Activated effector memory CD4-positive, alpha-beta T cell treated with Interleukin-2 at 50 U/mL for 16 hours (primary cell): ENCODE measurements around the gene FKRP.

Experiments used
- DNase-seq: peaks from one replicate; pipeline ENCODE4 v3.0.0-alpha.2; 2020

The FKRP gene

DNA sequence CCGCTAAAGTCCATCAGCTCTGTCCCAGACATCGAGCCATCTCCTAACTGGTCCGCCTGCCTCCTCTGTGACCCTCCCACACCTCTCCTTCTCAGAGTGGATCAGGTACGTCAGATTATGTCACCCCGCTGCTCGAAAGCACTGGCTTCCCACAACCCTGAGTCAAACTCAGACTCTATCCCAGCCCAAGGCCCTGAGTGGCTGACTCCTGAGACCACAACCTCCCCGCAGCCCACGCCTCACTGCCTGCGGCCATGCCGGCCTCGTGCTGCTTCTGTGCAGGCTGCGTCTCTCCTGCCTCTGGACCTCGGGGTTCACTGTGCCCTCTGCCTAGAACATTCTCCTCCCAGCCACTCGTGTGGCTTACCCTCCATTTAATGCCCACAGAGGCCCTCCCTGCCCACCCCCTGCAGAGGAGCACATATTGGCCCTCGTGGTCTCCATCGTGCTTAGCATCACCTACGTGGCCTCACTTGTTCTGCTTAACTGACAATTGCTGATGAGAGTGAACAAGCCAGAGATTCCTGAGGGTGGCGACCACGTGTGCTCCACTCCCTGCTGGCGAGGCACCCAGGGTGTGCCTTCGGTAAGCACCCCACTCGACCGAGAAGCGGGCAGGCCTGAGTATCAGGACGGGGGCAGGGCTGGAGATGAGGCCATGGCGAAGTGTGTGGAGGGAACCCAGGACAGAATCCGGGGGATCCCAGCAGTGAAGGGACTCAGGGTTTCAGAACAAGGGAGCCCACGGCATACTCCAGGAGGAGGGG is 13.5 kb upstream of the FKRP start:
- DNase-seq = no peak

DNA sequence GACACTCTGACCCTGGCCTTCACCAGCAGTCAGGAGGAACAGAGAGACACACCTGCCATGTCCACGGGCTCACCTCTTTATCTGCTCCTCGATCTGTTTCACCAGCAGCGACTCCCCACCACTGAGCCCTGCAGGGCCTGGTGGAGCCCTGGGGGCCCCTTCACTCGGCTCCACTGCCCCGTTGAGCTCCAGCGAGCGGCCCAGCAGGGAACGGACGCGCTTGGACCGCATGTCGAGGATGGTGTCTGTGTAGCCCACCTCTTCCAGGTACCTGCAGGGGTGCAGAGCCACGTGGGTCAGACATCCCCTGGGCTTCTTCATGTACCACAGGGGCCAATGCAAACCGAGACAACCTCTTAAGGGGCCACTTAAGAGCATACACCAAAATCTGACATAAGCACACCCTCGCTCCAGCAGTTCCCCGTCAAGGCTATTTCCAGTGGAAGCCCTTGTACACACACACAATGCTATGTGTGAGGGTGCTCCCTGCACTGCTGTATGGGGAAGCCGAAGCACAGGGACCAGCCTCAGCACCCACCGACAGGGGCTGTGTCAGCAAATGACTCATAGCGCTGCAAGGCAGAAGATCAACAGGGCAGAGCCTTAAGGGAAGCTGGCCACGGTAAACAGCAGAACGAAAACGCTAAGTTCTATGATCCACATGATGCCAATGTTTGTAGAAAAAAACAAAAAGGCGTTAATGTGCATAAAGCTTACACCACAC is 12.7 kb upstream of the FKRP start:
- no peak for DNase-seq

DNA sequence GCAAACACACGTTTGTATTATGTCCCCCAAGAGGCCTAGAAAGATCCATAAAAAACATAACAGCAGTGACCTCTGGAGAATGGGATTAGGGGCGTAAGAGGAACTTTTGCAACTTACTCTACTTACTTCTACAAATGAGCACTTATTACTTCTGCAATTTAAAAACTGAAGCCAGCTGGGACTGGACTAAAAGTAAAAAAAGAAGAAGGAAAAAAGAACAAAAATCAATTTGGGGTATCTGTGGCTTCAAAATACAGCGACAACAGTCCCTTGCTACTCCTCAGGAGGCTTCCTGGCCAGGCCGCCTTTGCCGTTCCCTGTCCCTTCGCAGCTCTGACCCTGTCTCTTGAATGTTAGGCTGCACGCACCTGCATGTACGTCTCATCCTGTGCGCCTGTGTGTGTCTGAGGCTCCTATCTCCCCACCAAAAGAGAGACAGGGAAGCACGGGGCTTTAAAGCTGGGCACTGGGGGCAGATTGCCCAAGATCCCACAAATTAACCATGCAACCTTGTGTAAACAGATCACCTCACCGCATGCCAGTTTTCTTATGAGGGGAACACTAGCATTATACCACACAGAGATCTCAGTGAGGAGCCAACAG is 12.1 kb upstream of the FKRP start:
- no peak for DNase-seq

DNA sequence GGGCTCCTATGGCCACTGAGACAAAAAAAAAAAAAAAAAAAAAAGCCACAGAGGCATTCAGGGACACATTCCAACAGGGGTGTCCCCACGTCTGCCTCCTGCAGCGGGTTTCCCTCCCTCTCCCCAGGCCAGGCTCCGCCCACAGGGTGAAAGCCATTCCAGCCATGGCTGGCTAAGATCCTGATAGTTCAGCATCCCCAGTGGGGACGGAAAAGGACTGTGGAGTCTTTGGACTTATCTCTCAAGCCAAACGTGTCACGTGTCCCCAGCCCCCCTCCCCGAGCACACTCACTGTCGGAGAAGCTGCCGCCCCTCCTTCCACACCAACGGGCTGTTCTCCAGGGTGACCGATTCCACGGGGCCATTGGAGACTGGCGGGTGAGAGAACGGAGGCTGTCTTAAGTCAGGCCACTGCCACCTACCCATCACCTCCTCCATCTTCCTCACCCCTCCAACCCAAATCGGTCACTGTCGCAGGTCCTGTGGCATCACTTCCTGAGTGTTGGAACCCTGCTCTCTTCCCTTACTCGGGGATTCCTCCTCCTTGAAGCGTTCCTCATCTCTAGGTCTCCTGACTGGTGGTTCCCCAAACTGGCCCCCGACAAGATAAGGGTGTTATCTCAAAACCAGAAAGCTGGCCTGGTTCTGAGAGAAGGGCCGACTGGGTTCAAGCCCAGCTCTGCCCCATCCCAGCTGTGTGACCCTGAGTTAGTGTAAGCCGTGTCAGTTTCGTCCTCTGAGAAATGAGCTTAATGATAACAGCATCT is 9.1 kb upstream of the FKRP start:
- no peak for DNase-seq

DNA sequence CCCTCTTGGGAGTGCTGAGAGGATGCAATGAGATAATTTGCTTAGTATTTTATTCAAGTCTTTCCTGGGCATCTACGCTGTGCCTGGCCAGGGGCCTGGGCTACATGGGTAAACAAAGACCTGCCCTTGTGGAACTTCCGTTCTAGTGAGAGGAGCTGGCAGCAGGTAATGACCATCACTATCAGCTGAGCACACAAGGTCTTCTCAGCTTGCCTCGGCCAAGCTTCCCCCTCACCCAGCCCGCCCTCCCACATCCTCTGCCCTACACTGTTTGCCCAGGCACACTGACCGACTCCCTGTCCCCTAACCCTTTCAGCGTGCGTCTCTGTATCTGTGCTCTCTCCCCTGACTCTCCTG is 8.6 kb upstream of the FKRP start:
- DNase-seq = no peak

DNA sequence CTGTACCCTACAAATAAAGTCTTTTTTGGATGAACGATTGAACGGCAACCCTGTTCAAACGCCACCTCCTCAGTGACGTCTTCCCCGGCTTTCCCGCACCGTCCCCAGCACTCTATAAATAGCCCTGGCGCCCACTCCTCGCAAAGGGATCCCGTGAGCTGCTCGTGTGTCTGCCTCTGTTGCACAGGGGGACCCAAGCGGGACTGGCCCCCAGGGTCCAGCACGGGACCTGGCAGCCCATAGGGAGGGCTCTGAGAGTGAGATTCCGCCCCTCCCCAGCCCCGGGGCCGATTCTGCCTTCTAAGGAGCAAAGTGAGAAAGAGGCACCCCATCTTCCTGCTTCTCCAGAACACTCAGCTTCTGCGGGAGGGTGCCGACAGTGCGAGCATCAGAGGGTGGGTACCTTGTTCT is 8.1 kb upstream of the FKRP start:
- DNase-seq = no peak

DNA sequence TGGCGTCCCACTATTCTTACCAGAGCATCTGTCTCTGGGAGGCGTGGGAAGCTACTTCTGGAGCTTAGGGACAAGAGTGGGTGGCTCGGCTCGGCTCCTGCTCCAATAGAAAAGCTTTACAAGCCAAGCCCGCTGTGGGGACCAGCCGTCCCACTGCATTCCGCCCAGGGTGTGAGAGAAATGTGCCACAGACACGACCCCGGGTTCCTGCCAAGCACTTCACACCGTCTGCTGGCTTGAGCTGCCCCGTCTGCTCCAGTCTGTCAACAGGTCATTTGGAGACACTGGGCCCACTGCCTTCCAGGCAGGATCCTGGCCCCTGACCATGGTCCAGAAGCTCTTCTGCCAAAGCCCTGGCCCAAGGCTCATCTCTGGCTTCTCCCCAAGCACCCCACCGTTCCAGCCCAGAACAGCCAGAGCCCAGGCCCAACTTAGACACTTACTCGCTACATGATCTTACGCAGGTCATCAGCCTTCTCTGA is 6.5 kb upstream of the FKRP start:
- DNase-seq = no peak

DNA sequence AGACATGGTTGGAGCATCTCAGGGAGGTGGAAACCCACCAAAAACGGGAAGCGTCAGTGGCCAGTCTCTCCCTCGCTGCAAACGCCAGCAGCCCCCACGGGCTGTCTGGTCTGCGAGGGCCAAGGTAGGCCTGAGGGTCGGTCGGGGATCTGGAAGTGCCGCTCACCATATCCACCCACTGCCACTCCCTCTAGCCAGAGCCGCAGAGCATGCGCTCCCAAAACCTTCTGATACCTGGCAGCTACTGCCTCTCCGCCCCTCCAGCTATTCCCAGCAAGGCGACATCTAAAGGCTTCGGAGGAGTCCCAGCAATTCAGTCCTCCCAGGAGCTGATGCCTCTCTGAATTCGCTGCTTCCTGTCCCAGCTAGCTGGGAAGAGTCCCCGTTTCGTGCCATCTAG is 4.4 kb upstream of the FKRP start:
- no peak for DNase-seq

DNA sequence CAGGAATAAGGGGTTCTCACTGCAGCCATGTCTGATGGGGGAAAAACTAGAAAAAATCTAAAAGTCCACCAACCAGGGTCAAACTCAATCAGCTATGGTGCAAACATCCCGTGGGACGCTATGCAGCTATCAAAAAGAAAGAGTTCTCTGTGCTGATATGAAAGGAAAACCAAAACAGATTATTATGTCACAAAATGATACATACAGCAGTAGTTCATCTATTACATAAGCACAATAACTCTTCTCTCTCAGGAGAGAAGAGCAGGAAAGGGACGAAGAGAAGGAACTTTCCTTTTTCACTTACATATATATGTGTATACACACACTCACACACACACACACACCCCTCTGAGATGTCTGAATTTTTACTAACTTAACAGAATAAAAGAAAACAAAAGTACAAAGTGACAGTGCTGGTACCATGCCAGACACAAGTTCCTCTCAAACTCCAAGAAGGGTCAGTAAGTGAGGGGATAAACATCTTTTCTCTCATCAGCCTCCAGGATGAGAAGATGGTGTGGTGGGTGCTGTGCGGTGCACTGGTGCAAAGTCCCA is 2.9 kb upstream of the FKRP start:
- no peak for DNase-seq

DNA sequence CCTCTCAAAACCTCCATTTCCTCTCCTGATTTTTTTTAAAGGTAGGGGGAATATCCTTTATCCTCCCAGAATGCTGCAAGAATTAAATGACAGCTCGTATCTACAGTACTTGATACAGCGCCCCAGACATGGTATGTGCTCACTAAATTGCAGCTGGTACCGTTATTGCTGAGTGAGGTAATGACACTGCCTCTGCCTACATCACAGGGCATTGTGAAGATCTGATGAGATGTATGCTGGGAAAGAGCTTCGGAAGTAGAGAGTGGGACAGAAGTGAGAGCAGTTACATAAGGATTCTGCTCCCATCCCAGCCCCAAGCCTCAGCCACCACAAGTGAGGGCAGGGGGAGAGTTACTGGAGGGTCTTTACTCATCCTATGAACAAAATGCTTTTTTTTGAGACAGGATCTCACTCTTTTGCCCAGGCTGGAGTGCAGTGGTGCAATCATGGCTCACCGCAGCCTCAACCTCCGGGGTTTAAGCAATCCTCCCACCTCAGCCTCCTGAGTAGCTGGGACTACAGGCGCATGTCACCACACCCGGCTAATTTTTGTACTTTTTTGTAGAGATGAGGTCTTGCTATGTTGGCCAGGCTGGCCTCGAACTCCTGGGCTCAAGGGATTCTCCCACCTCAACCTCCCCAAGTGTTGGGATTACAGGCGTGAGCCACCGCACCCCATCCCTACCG is 1.7 kb upstream of the FKRP start:
- DNase-seq = no peak

DNA sequence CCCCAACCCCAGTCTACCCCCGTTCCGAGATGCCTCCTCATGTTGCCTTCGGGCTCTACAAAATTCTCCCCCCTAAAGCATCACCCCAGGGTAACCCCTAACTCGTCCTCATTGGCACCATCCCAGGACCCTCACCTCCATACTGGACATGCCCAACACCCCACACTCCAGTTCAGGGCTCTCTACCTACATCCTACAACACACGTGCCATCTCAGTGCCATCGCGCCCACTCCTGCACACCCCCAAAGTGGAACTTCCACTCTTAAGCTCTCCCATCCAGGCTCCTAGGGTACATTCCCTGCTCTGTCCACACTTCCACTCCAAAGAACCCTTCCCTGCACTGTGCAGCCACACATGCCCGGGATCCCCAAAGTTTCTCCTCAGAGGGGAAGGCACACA is 827 bp upstream of the FKRP start:
- no peak for DNase-seq

DNA sequence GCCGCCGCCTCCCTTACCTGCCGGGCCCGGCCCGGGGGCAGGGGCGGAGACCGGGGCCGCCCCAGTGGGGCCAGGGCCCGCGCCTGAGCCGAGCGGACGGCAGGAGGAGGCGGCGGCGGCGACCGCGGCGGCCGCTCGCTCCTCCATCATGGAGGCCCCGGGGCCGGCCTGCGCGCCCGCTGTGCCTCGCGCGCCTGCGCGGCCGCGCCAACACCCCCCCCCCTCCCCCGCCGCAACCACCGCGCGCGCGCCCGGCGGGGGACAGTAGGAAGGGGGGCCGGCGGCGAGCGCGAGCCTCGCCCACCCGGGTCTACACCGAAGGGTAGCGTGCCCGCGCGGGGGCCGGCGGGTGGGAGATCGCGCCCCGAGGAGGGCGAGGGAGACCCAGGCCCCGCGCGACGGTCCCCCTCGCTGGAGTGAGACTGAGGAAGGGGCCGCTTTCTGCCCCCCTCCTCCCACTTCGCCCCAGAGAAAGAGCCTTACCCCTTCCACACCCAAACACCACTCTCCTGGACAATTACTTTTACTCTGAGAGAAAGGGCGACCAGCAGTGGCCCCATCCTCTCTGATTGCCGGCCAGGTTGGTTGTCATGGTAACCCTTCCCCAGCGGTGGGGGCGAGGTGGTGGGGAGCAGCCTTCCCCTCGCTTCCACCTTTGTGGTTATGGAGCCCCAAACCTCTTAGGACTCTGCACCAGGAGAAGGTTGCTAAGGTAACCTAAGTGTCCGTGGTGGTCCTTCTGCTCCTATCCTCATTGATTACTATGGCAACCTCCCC is 612 bp downstream of the FKRP start, which contains the start of gene STRN4:
STRN4 (minus strand) TSS at position 170 of the 777 bp plus-strand sequence; CDS start at position 150, 20 bp downstream.
- DNase-seq = peak; percentile 57

DNA sequence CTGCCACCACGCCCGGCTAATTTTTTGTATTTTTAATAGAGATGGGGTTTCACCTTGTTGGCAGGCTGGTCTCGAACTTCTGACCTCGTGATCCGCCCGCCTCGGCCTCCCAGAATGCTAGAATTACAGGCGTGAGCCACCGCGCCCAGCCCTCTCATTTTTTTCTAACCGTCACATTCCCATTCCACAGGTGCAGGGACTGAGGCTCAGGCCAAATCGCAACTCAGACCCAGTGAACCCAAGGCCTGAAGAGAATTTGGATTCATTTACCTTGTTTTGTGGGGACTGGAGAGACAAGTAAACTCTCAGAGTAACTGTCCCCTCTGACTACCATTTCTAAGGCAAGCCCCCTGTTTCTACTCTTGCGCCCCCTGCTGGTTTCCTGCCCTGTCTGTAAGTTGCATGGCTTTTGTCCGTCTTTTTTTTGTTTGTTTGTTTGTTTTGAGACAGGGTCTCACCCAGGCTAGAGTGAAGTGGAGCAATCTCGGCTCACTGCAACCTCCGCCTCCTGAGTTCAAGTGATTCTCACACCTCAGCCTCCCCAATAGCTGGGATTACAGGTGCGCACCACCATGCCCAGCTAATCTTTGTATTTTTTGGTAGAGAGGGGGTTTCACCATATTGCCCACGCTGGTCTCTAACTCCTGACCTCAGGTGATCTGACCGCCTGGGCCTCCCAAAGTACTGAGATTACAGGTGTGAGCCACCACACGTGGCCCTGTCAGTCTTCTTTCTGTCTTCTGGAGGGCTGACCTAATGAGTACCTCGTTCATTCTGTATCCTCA is 2.7 kb downstream of the FKRP start:
- peak; percentile 59 for DNase-seq

DNA sequence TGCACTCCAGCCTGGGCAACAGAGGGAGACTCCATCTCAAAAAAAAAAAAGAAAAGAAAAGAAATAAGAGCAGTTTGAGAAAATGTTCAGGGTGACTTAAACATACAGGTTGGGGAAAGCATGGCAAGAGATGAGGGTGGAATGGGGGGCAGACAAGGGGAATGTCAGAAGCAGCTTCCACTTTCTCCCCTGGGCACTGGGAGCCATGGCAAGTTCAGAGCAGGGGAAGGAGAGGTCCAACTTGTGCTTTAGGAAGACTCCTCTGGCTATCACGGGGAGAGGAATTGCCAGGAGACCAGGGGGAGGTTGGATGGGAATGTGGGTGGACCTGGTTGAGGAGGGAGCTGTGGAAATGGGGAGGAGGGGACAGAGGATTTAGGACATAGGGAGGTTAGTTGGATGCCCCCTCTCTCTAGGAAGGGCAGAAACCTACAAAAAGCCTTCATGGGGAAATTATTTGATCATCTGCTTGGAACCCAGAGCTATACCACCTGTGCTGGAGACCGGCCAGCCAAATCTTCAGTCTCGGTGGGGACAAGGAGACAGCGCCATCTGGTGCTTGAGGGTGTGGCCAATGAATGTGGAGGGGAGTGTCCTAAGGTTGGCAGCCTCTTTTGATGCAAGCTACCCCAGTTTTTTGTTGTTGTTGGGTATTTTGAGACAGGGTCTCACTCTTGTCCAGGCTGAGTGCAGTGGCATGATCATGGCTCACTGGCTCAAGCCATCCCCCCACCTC is 7.7 kb downstream of the FKRP start:
- peak; percentile 58 for DNase-seq

DNA sequence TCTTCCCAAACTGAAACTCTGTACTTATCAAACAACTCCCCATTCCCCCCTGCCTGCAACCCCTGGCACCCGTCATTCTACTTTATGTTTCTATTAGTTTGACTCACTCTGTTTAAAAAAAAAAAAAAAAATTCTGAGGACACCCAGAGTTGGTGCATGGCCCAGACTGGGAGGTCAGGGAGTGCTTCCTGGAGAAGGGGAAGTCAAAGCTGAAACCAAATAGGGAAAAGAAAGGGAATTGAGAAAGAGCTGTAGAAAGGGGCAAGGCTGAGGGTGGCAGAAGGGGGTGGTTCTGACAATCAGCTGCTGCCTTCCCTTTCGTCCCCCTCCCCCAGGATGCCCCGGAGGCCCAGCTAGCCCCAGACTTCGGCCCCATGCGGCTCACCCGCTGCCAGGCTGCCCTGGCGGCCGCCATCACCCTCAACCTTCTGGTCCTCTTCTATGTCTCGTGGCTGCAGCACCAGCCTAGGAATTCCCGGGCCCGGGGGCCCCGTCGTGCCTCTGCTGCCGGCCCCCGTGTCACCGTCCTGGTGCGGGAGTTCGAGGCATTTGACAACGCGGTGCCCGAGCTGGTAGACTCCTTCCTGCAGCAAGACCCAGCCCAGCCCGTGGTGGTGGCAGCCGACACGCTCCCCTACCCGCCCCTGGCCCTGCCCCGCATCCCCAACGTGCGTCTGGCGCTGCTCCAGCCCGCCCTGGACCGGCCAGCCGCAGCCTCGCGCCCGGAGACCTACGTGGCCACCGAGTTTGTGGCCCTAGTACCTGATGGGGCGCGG is 9.4 kb downstream of the FKRP start:
- no peak for DNase-seq

DNA sequence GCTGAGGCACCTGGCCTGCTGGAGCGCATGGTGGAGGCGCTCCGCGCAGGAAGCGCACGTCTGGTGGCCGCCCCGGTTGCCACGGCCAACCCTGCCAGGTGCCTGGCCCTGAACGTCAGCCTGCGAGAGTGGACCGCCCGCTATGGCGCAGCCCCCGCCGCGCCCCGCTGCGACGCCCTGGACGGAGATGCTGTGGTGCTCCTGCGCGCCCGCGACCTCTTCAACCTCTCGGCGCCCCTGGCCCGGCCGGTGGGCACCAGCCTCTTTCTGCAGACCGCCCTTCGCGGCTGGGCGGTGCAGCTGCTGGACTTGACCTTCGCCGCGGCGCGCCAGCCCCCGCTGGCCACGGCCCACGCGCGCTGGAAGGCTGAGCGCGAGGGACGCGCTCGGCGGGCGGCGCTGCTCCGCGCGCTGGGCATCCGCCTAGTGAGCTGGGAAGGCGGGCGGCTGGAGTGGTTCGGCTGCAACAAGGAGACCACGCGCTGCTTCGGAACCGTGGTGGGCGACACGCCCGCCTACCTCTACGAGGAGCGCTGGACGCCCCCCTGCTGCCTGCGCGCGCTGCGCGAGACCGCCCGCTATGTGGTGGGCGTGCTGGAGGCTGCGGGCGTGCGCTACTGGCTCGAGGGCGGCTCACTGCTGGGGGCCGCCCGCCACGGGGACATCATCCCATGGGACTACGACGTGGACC is 10.1 kb downstream of the FKRP start:
- no peak for DNase-seq

DNA sequence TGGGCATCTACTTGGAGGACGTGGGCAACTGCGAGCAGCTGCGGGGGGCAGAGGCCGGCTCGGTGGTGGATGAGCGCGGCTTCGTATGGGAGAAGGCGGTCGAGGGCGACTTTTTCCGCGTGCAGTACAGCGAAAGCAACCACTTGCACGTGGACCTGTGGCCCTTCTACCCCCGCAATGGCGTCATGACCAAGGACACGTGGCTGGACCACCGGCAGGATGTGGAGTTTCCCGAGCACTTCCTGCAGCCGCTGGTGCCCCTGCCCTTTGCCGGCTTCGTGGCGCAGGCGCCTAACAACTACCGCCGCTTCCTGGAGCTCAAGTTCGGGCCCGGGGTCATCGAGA is 10.7 kb downstream of the FKRP start:
- no peak for DNase-seq

DNA sequence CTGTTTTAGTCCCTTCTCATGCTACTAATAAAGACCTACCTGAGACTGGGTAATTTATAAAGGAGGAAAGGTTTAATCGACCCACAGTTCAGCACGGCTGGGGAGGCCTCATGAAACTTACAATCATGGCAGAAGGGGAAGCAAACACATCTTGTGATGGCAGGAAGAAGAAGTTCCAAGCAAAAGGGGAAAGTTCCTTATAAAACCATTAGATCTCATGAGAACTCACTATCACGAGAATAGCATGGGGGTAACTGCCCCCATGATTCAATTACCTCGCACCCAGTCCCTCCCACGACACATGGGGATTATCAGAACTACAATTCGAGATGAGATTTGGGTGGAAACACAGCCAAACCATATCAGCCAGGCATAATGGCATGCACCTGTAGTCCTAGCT is 13.3 kb downstream of the FKRP start:
- no peak for DNase-seq
